ENCODE results near the gene MAGI2.
"Not testable (repeated sequence)": the region's sequence is repeated elsewhere in the genome, so short reads cannot be mapped to it uniquely, and the experiment has no call there.

MAGI2 gene

DNA sequence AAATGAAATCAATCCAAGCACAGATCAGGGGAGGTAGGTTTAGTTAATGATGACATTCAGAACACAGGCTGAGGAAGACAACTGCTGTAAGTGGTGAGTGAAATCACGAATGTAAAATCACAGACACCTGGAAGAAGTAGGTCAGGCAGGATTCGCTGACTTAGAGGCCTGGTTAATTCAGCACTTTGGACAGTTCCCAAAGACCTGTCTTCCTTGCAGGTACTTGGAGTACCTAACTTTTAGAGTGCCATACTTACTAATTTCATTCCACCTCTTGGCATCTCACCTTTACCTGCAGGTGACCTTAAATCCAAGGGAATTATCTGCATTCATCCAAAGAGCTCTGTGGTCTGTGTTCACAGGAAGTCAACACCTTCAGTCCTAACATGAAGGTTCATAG lies 832.5 kb downstream of the MAGI2 start:
- Histone ChIP-seq H3K4me1 (ENCODE audit: control insufficient read depth, insufficient read depth, low read length) (no peaks in the 10 kb centered on the region), H3K4me3 (ENCODE audit: low read length) (no peak overlapping the region), H3K9ac (ENCODE audit: low read length) (no peak overlapping the region)

DNA sequence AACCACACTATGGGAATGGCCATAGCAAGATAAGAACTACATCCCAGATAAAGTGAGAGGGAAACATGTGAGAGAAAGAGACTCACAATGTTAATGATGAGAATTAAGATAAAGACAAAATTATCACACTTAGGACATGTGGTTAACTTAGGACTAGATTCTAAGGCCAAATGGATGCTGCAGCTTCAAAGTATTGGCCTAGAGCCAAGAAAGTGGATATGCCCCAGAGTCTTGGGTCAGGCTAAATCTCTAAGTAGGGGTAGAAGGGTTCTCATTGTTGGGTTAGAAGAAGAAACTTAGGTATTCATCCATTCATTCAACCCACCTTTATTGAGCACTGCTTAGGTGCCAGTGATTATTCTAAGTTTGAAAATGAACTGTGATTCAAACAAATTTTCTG lies 836.9 kb downstream of the MAGI2 start:
- no peak overlapping the region for H3K27ac ChIP-seq (ENCODE audit: low read depth, low read length)
- no peak overlapping the region for H3K9ac ChIP-seq (ENCODE audit: low read length)
- no peaks in the 10 kb centered on the region for H3K4me1 ChIP-seq (ENCODE audit: control insufficient read depth, insufficient read depth, low read length)
- H3K36me3 ChIP-seq (ENCODE audit: control insufficient read depth, insufficient read depth, low read length), result no peaks in the 10 kb centered on the region
- H3K4me3 ChIP-seq (ENCODE audit: low read length), result no peak overlapping the region
- H3K27me3 ChIP-seq (ENCODE audit: control insufficient read depth, insufficient read depth, low read length), result no peaks in the 10 kb centered on the region

More for the DNA sequence above, 832.5 kb downstream of the MAGI2 start:
- no peaks in the 10 kb centered on the region for H3K36me3 ChIP-seq (ENCODE audit: control insufficient read depth, insufficient read depth, low read length)
- H3K27ac ChIP-seq (ENCODE audit: low read depth, low read length), result no peak overlapping the region
- no peaks in the 10 kb centered on the region for H3K27me3 ChIP-seq (ENCODE audit: control insufficient read depth, insufficient read depth, low read length)

DNA sequence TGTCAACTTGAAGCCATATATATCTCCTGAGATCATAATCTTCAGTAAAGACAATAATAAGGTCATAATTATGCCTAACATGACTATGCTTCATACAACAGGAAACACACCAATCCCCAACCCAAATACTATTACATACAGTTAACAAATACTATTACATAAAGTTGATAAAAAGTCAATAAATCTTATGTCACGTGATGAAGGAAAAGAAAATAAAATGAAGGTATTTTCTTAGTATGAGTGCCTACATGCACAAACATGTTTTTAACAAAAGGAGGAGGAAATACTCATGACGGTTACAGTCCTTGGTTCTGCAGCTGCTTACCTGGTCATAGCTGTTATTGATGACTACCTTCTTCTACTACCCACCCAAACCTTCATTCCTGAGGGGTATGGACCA lies 844.2 kb downstream of the MAGI2 start:
- no peaks in the 10 kb centered on the region for H3K36me3 ChIP-seq (ENCODE audit: control insufficient read depth, insufficient read depth, low read length)
- no peaks in the 10 kb centered on the region for H3K4me1 ChIP-seq (ENCODE audit: control insufficient read depth, insufficient read depth, low read length)
- H3K9ac ChIP-seq (ENCODE audit: low read length), result no peak overlapping the region
- H3K27ac ChIP-seq (ENCODE audit: low read depth, low read length), result no peak overlapping the region
- no peak overlapping the region for H3K4me3 ChIP-seq (ENCODE audit: low read length)
- no peaks in the 10 kb centered on the region for H3K27me3 ChIP-seq (ENCODE audit: control insufficient read depth, insufficient read depth, low read length)

DNA sequence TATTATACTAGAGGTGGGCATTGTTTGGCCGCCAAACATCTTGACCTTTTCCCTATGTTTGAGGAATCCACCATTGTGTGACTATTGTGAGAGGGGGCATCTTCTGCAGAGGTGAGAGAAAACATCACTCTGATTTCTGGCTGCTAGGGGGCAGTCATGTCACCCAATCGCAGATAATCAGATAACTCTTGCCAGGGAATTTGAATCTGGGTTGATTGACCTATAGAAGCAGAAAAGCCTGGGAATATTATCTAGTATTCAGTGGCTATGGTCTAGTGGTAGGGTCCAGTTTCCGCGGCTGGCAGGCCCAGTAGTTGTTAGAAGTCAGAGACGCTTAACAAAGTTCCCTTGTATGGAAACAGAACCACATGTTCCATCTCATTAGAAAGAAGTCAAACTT lies 846.4 kb downstream of the MAGI2 start:
- no peak overlapping the region for H3K27ac ChIP-seq (ENCODE audit: low read depth, low read length)
- H3K27me3 ChIP-seq (ENCODE audit: control insufficient read depth, insufficient read depth, low read length), result no peaks in the 10 kb centered on the region
- H3K4me1 ChIP-seq (ENCODE audit: control insufficient read depth, insufficient read depth, low read length), result no peaks in the 10 kb centered on the region
- H3K4me3 ChIP-seq (ENCODE audit: low read length), result no peak overlapping the region
- no peaks in the 10 kb centered on the region for H3K36me3 ChIP-seq (ENCODE audit: control insufficient read depth, insufficient read depth, low read length)
- no peak overlapping the region for H3K9ac ChIP-seq (ENCODE audit: low read length)

DNA sequence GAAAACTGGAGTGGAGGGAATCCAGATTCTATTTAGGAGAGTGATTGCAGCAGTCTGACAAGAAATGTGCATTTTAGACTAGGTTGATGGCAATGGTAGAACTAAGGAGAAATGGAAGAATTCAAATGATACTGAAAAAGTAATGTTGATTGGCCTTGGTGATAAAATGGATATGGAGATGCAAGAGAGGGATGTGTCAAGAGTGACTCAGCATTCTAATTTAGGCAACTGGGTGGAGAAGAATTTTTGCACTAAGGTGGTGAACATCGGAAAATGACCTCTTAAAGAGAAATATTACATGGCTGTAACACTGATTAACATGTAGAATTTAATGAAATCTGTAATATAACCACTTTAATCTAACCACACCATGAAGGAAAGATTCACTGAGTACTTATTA lies 848.3 kb downstream of the MAGI2 start:
- Histone ChIP-seq H3K27me3 (ENCODE audit: control insufficient read depth, insufficient read depth, low read length) (no peaks in the 10 kb centered on the region), H3K4me1 (ENCODE audit: control insufficient read depth, insufficient read depth, low read length) (no peaks in the 10 kb centered on the region), H3K4me3 (ENCODE audit: low read length) (no peak overlapping the region), H3K27ac (ENCODE audit: low read depth, low read length) (no peak overlapping the region), H3K36me3 (ENCODE audit: control insufficient read depth, insufficient read depth, low read length) (no peaks in the 10 kb centered on the region), H3K9ac (ENCODE audit: low read length) (no peak overlapping the region)

DNA sequence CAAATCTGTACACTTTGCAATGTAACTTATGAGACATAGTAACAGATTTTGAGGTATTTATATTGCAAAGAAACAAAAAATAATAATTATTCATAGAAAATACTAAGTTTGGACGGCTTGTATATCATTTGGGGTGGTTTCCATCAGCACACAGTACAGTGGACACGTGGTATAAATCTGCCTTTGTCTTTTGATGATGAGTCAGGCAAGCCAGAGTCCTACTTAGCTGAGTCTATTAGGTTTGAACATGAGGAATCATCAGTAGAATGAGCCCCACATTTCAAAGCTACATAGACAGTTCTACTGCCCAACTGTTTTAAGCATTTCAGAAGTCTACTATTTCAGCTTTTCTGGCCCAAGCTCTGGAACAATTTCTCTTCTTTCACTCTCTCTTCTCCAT lies 851.7 kb downstream of the MAGI2 start:
- Histone ChIP-seq H3K27ac (ENCODE audit: low read depth, low read length) (no peak overlapping the region), H3K27me3 (ENCODE audit: control insufficient read depth, insufficient read depth, low read length) (no peaks in the 10 kb centered on the region), H3K4me1 (ENCODE audit: control insufficient read depth, insufficient read depth, low read length) (no peaks in the 10 kb centered on the region), H3K9ac (ENCODE audit: low read length) (no peak overlapping the region), H3K36me3 (ENCODE audit: control insufficient read depth, insufficient read depth, low read length) (no peaks in the 10 kb centered on the region), H3K4me3 (ENCODE audit: low read length) (no peak overlapping the region)

DNA sequence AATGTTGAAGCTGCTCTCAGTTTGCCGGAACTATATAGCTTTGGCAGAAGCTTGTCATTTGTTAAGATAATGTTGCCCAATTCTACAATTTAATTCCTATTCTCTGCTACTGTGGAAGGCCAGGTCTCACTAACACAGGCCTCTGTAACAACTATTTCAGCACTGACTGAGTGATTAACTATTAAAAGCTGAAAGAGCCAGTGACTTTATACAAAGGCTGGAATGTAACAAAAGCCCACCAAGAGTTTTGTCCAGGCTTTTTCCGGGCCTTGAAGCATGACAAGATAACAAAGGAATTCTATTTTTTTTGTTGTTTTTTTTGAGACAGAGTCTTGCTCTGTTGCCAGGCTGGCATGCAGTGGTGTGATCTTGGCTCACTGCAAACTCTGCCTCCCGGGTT lies 859.3 kb downstream of the MAGI2 start:
- Histone ChIP-seq H3K4me1 (ENCODE audit: control insufficient read depth, insufficient read depth, low read length) (no peaks in the 10 kb centered on the region), H3K27me3 (ENCODE audit: control insufficient read depth, insufficient read depth, low read length) (no peaks in the 10 kb centered on the region), H3K4me3 (ENCODE audit: low read length) (no peak overlapping the region), H3K9ac (ENCODE audit: low read length) (no peak overlapping the region), H3K36me3 (ENCODE audit: control insufficient read depth, insufficient read depth, low read length) (no peaks in the 10 kb centered on the region), H3K27ac (ENCODE audit: low read depth, low read length) (no peak overlapping the region)

DNA sequence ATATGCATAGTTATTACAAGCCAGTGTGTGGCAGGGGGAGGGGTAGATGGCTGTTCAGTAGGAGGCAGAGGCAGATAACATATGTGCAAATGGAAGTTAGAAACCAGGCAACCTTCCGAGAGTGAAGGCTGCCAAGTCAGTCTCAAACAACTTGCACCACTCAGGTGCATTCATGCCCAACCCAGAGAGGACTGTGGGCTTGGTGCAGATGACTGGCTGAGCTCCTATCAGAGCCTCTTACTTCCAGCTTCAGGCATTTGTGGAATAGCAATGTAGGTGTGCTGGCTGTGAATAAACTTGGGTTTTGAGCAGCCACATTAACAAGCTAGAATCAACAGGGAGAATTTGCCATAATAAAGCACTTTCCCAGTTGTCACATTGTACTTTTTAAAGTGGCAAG lies 865.1 kb downstream of the MAGI2 start:
- Histone ChIP-seq H3K27ac (ENCODE audit: low read depth, low read length) (no peak overlapping the region), H3K4me1 (ENCODE audit: control insufficient read depth, insufficient read depth, low read length) (no peaks in the 10 kb centered on the region), H3K36me3 (ENCODE audit: control insufficient read depth, insufficient read depth, low read length) (no peaks in the 10 kb centered on the region), H3K4me3 (ENCODE audit: low read length) (no peak overlapping the region), H3K9ac (ENCODE audit: low read length) (no peak overlapping the region), H3K27me3 (ENCODE audit: control insufficient read depth, insufficient read depth, low read length) (no peaks in the 10 kb centered on the region)

DNA sequence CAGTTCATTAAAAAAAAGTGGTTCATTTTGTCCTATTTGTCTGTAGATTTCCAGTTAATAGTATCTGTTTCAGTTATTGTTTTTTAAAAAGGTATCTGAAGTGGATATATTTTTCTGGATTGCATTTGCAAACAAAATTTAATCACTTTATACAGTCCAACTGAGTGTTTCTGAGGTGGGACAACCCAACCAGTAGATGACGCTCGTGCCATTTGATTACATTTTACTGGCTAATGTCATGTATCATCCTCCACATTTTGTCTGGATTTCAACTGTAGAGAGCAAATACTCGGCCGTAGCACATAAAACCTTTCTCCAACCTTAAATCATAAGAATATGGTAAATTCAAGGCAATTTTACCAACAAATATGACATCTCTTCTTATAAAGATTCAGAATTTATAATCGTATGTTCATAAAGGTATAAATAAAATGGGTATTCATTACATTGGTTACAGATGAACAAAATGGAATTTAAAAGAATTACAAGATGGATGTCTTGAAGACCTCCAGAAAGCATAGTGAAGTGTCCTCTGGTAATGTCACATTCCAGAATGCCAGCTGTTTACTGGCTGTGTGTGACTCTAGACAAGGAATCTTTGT lies 865.9 kb downstream of the MAGI2 start:
- Histone ChIP-seq H3K9ac (ENCODE audit: low read length) (no peak overlapping the region), H3K36me3 (ENCODE audit: control insufficient read depth, insufficient read depth, low read length) (no peaks in the 10 kb centered on the region), H3K27me3 (ENCODE audit: control insufficient read depth, insufficient read depth, low read length) (no peaks in the 10 kb centered on the region), H3K27ac (ENCODE audit: low read depth, low read length) (no peak overlapping the region), H3K4me1 (ENCODE audit: control insufficient read depth, insufficient read depth, low read length) (no peaks in the 10 kb centered on the region), H3K4me3 (ENCODE audit: low read length) (no peak overlapping the region)

DNA sequence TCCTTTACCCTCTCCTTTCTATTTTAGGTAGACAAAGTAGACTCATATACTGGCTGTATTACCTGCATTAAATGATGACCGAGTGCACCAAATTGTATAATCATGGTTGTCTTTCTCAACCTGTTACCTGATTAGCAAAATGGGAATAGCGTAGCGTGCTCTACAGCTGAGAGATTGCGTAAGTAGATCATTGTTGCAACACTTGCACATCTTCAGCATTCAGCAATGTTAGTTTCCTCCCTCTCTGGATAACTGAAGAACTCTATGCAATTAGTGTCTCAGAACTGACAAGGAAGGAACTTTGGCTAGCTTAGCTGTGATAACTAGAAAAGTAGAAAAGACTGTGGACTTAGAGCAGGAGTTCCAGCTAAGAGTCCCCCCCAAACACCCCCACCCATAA lies 867.5 kb downstream of the MAGI2 start:
- no peak overlapping the region for H3K4me3 ChIP-seq (ENCODE audit: low read length)
- H3K27me3 ChIP-seq (ENCODE audit: control insufficient read depth, insufficient read depth, low read length), result no peaks in the 10 kb centered on the region
- H3K27ac ChIP-seq (ENCODE audit: low read depth, low read length), result no peak overlapping the region
- H3K4me1 ChIP-seq (ENCODE audit: control insufficient read depth, insufficient read depth, low read length), result no peaks in the 10 kb centered on the region
- no peaks in the 10 kb centered on the region for H3K36me3 ChIP-seq (ENCODE audit: control insufficient read depth, insufficient read depth, low read length)
- H3K9ac ChIP-seq (ENCODE audit: low read length), result no peak overlapping the region

DNA sequence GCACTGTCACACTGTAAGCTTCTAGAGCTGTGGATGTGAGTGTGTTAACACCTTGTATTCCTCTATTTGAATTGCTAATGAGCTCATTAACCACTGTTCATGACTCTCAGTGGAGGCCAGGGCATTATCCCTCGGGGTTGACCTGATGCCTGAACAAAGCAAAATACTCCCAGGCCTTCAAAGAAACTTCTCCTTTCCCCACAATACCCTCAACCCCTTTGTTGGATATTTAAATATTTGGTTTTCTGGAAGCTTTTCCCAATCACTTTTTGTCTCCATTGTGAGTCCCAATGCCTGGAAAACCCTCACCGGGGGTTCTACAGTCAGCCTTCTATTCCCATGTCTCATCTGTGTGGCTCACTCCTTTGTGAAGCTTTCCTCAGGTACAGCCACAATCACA lies 874.8 kb downstream of the MAGI2 start:
- Histone ChIP-seq H3K9ac (ENCODE audit: low read length) (no peak overlapping the region), H3K4me1 (ENCODE audit: control insufficient read depth, insufficient read depth, low read length) (no peaks in the 10 kb centered on the region), H3K4me3 (ENCODE audit: low read length) (no peak overlapping the region), H3K27me3 (ENCODE audit: control insufficient read depth, insufficient read depth, low read length) (no peaks in the 10 kb centered on the region), H3K27ac (ENCODE audit: low read depth, low read length) (no peak overlapping the region), H3K36me3 (ENCODE audit: control insufficient read depth, insufficient read depth, low read length) (no peaks in the 10 kb centered on the region)

DNA sequence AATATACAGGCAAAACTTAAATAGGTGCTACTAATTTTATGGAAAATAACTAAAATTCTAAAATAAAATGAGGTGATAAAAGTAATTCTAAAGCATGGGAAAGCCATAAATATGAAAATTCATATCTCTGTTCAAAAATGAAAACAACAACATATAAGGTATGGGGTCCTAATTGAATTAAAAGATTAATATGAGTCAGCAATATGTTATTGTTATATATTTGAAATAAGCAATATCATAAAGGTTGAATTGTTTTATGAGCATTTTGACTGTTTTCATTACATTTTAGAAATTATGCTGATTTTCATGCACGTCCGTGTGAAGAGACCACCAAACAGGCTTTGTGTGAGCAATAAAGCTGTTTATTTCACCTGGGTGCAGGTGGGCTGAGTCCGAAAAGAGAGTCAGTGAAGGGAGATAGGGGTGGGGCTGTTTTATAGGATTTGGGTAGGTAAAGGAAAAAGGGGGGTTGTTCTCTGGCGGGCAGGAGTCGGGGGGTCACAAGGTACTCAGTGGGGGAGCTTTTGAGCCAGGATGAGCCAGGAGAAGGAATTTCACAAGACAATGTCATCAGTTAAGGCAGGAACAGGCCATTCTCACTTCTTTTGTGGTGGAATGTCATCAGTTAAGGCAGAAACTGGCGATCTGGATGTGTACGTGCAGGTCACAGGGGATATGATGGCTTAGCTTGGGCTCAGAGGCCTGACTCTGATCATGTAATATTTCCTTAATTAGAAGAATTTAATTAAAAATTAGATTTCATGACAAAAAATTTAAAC lies 876.1 kb downstream of the MAGI2 start:
- H3K4me1 ChIP-seq (ENCODE audit: control insufficient read depth, insufficient read depth, low read length); H3K27me3 ChIP-seq (ENCODE audit: control insufficient read depth, insufficient read depth, low read length); H3K9ac ChIP-seq (ENCODE audit: low read length); H3K36me3 ChIP-seq (ENCODE audit: control insufficient read depth, insufficient read depth, low read length); H3K4me3 ChIP-seq (ENCODE audit: low read length); H3K27ac ChIP-seq (ENCODE audit: low read depth, low read length): not testable (repeated sequence)

DNA sequence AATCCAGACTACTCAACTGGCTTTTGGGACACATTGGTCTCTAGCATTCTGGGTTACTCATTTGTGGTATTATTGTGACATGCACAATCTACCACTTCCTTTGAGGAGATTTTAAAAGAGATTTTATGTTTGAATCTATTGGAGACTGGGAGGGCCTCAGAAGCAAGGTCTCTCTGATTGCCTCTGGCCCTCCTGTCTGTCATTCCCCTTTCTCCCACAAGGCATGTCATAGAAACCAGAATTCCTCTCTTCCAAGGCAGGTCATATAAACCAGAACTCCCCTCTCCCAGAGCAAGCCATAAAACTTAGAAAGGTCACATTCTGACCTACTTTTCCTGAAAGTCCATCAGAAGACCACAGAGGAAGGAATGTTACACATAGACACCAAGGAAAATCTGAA lies 877.2 kb downstream of the MAGI2 start:
- Histone ChIP-seq H3K27ac (ENCODE audit: low read depth, low read length) (no peak overlapping the region), H3K4me1 (ENCODE audit: control insufficient read depth, insufficient read depth, low read length) (no peaks in the 10 kb centered on the region), H3K27me3 (ENCODE audit: control insufficient read depth, insufficient read depth, low read length) (no peaks in the 10 kb centered on the region), H3K9ac (ENCODE audit: low read length) (no peak overlapping the region), H3K4me3 (ENCODE audit: low read length) (no peak overlapping the region), H3K36me3 (ENCODE audit: control insufficient read depth, insufficient read depth, low read length) (no peaks in the 10 kb centered on the region)

All from rectal smooth muscle tissue (tissue), 1 donor.